Nephron progenitor cell (in vitro differentiated cells): ENCODE measurements around the gene MEIS1.

Source experiments
- DNase-seq: peaks from one replicate; pipeline ENCODE4 v3.0.0; 2021
- H3K27ac Mint-ChIP-seq: 2 replicates; pipeline ENCODE4 v1.8.0; 2021; ENCODE audit warnings: mild to moderate bottlenecking, moderate library complexity, mixed read lengths
- H3K27me3 Mint-ChIP-seq: 2 replicates; pipeline ENCODE4 v1.8.0; 2021; ENCODE audit warnings: mild to moderate bottlenecking, low read depth, mixed read lengths; ENCODE audit not compliant: poor library complexity
- H3K36me3 Mint-ChIP-seq: 2 replicates; pipeline ENCODE4 v1.8.0; 2021; ENCODE audit warnings: low read depth, mixed read lengths
- H3K4me1 Mint-ChIP-seq: 2 replicates; pipeline ENCODE4 v1.8.0; 2021; ENCODE audit warnings: mixed read lengths
- H3K4me3 Mint-ChIP-seq: 2 replicates; pipeline ENCODE4 v1.8.0; 2021; ENCODE audit warnings: mild to moderate bottlenecking, moderate library complexity, mixed read lengths
- H3K9me3 Mint-ChIP-seq: 2 replicates; pipeline ENCODE4 v1.8.0; 2021; ENCODE audit warnings: mild to moderate bottlenecking, moderate library complexity, mixed read lengths
- CTCF ChIP-seq: fragments of 200-600 bp; sonication (generic); IDR thresholded peaks from 2 replicates; pipeline ENCODE4 v1.5.0; 2021; ENCODE audit warnings: antibody characterized with exemption

MEIS1 gene

GRCh38 chr2:66430505-66431273 lies 4.2 kb upstream of the MEIS1 start:
- no peaks in the 10 kb centered on the region for H3K9me3 Mint-ChIP-seq
- H3K27me3 Mint-ChIP-seq, result peaks cover 13% of the 10 kb centered on the region
- peak overlapping the region; percentile 93 for H3K4me3 Mint-ChIP-seq
- peak overlapping the region; percentile 82 for H3K27ac Mint-ChIP-seq
- H3K4me1 Mint-ChIP-seq, result peaks cover 66% of the 10 kb centered on the region
- no peak for DNase-seq
- TF ChIP-seq CTCF, result no peak
- H3K36me3 Mint-ChIP-seq, result no peaks in the 10 kb centered on the region

- peaks cover 10% of the 10 kb centered on the region for H3K27me3 Mint-ChIP-seq
- H3K4me3 Mint-ChIP-seq, result peak overlapping the region; percentile 93
- no peak for DNase-seq
- TF ChIP-seq CTCF, result no peak
- peaks cover 61% of the 10 kb centered on the region for H3K4me1 Mint-ChIP-seq
- no peaks in the 10 kb centered on the region for H3K36me3 Mint-ChIP-seq
- no peaks in the 10 kb centered on the region for H3K9me3 Mint-ChIP-seq
- no peak overlapping the region for H3K27ac Mint-ChIP-seq
Measured at GRCh38 chr2:66431274-66431642, 3.7 kb upstream of the MEIS1 start.

- Mint-ChIP-seq H3K27me3 (peaks cover 8% of the 10 kb centered on the region), H3K36me3 (peaks cover under 1% of the 10 kb centered on the region), H3K9me3 (no peaks in the 10 kb centered on the region), H3K27ac (peak overlapping the region; percentile 99), H3K4me3 (peak overlapping the region; percentile 93), H3K4me1 (peaks cover 57% of the 10 kb centered on the region)
- no peak for TF ChIP-seq CTCF
- peak; percentile 39 for DNase-seq
Measured at GRCh38 chr2:66431846-66432587, 2.9 kb upstream of the MEIS1 start.

GRCh38 chr2:66432801-66433694 lies 1.9 kb upstream of the MEIS1 start:
- TF ChIP-seq CTCF, result no peak
- Mint-ChIP-seq H3K4me3 (peak overlapping the region; percentile 93), H3K9me3 (no peaks in the 10 kb centered on the region), H3K36me3 (peaks cover 11% of the 10 kb centered on the region), H3K4me1 (peaks cover 46% of the 10 kb centered on the region), H3K27ac (peak overlapping the region; percentile 99), H3K27me3 (no peaks in the 10 kb centered on the region)
- DNase-seq, result peak; percentile 89

GRCh38 chr2:66433695-66433944 lies 1.3 kb upstream of the MEIS1 start:
- no peak for DNase-seq
- peak overlapping the region; percentile 93 for H3K4me3 Mint-ChIP-seq
- peaks cover 12% of the 10 kb centered on the region for H3K36me3 Mint-ChIP-seq
- H3K27ac Mint-ChIP-seq, result peak overlapping the region; percentile 99
- H3K9me3 Mint-ChIP-seq, result no peaks in the 10 kb centered on the region
- H3K4me1 Mint-ChIP-seq, result peaks cover 41% of the 10 kb centered on the region
- H3K27me3 Mint-ChIP-seq, result no peaks in the 10 kb centered on the region
- TF ChIP-seq CTCF, result no peak
